B cell (primary cell): ENCODE results near the gene MYMK. TPM values are rescaled to one million over a fixed set of nuclear protein-coding genes. Genes with fewer than 3 reads are reported as not detected.

ENCODE experiments used
- ATAC-seq: fragments of 200-7000 bp; cut with Tn5 transposase; one replicate; pipeline ENCODE4 v1.10.0; 2021; ENCODE audit warnings: low read depth, mild to moderate bottlenecking, moderate number of reproducible peaks, moderate library complexity
- CTCF ChIA-PET: fragments of 350-600 bp; sonication (Branson Sonifier 250); formaldehyde crosslinking; loops from one replicate; lab custom pipeline; 2021; ENCODE audit warnings: antibody characterized with exemption, inconsistent platforms; lab: Charles Lee
- POLR2A ChIA-PET: fragments of 350-600 bp; sonication (Branson Sonifier 250); formaldehyde crosslinking; loops from one replicate; lab custom pipeline; 2021; ENCODE audit warnings: antibody characterized with exemption; lab: Charles Lee
- DNase-seq: peaks from one replicate; pipeline ENCODE4 v3.0.0; 2013
- H2AFZ ChIP-seq: 2 replicates; pipeline ENCODE4 v1.6.1; 2012; ENCODE audit warnings: mild to moderate bottlenecking, low read depth, low read length; ENCODE audit not compliant: insufficient read depth, poor library complexity, severe bottlenecking
- H3K27ac ChIP-seq, 2 donors: 1 replicate in 1 of 2; 2 replicates in 1 of 2; pipeline ENCODE4 v1.5.1; 2012 to 2013; ENCODE audit warnings: low read length in 2 of 2, mild to moderate bottlenecking in 2 of 2, moderate library complexity in 1 of 2
- H3K27me3 ChIP-seq, 4 experiments: fragments of 200-600 bp in 1 of 4; sonication (generic) in 1 of 4; replicated peaks in 1 of 4; 1 replicate in 2 of 4; 2 replicates in 2 of 4; pipeline versions ENCODE4 v1.6.1 to v1.7.0; 2013 to 2016; ENCODE audit warnings: low read length in 3 of 4, mild to moderate bottlenecking in 2 of 4, mixed read lengths in 1 of 4, moderate library complexity in 1 of 4; ENCODE audit not compliant: insufficient read depth in 4 of 4, control insufficient read depth in 3 of 4; ENCODE audit errors: control extremely low read depth in 1 of 4
- H3K36me3 ChIP-seq, 2 experiments: replicated peaks in 1 of 2; 1 replicate in 1 of 2; 2 replicates in 1 of 2; pipeline versions ENCODE4 v1.6.1 to v1.7.1; 2013; ENCODE audit warnings: low read length in 1 of 2; ENCODE audit not compliant: insufficient read depth in 2 of 2, control insufficient read depth in 1 of 2; ENCODE audit errors: control extremely low read depth in 1 of 2, extremely low read depth in 1 of 2
- H3K4me1 ChIP-seq, 2 donors: fragments of 200-600 bp in 1 of 2; sonication (generic) in 1 of 2; 1 replicate in 1 of 2; 2 replicates in 1 of 2; pipeline versions ENCODE4 v1.5.1 to v1.6.1; 2013 to 2017; ENCODE audit warnings: low read length in 2 of 2; ENCODE audit not compliant: control insufficient read depth in 2 of 2, insufficient read depth in 2 of 2
- H3K4me2 ChIP-seq: replicated peaks from 2 replicates; pipeline ENCODE3; 2012; ENCODE audit warnings: mild to moderate bottlenecking, low read depth, low read length; ENCODE audit not compliant: poor library complexity, severe bottlenecking
- H3K4me3 ChIP-seq, 5 experiments: fragments of 200-600 bp in 1 of 5; sonication (generic) in 1 of 5; 1 replicate in 3 of 5; 2 replicates in 2 of 5; pipeline versions ENCODE4 v1.5.1 to v1.7.0; 2011 to 2016; ENCODE audit warnings: low read length in 4 of 5, mild to moderate bottlenecking in 4 of 5, low read depth in 2 of 5, control low read depth in 1 of 5, moderate library complexity in 1 of 5; ENCODE audit not compliant: insufficient read depth in 1 of 5; ENCODE audit errors: control extremely low read depth in 1 of 5, extremely low read depth in 1 of 5
- H3K79me2 ChIP-seq: fragments of 200-600 bp; sonication (generic); one replicate; pipeline ENCODE4 v1.6.0; 2016; ENCODE audit warnings: low read length; ENCODE audit not compliant: control insufficient read depth, insufficient read depth
- H3K9ac ChIP-seq: fragments of 200-600 bp; sonication (generic); 2 replicates; pipeline ENCODE4 v1.6.1; 2017; ENCODE audit warnings: mild to moderate bottlenecking, low read length, moderate library complexity
- H3K9me3 ChIP-seq, 3 donors: one replicate each; pipeline versions ENCODE4 v1.6.1 to v1.7.1; 2013; ENCODE audit warnings: low read length in 2 of 3; ENCODE audit not compliant: control insufficient read depth in 2 of 3, insufficient read depth in 1 of 3; ENCODE audit errors: control extremely low read depth in 1 of 3
- H4K20me1 ChIP-seq: 2 replicates; pipeline ENCODE4 v1.6.0; 2012; ENCODE audit warnings: mild to moderate bottlenecking, low read length; ENCODE audit not compliant: insufficient read depth, control insufficient read depth, poor library complexity, severe bottlenecking
- H3K27ac Mint-ChIP-seq: one replicate; pipeline ENCODE4 v1.8.0; 2021; ENCODE audit warnings: mixed read lengths
- H3K27me3 Mint-ChIP-seq: one replicate; pipeline ENCODE4 v1.8.0; 2021; ENCODE audit warnings: mixed read lengths
- H3K4me1 Mint-ChIP-seq: one replicate; pipeline ENCODE4 v1.8.0; 2021; ENCODE audit warnings: mixed read lengths
- H3K4me3 Mint-ChIP-seq: one replicate; pipeline ENCODE4 v1.8.0; 2021; ENCODE audit warnings: mixed read lengths
- H3K9me3 Mint-ChIP-seq: one replicate; pipeline ENCODE4 v1.8.0; 2022; ENCODE audit warnings: mixed read lengths; ENCODE audit not compliant: insufficient read depth
- EZH2 ChIP-seq: IDR thresholded peaks from 2 replicates; pipeline ENCODE4 v1.6.1; 2012; ENCODE audit warnings: borderline replicate concordance, low read depth, mild to moderate bottlenecking, moderate library complexity, low read length; ENCODE audit not compliant: insufficient read depth, poor library complexity, severe bottlenecking
- WGBS: methylation state at CpG from one replicate; pipeline ENCODE4 v1.1.5; 2013; ENCODE audit warnings: missing lambda C conversion rate; ENCODE audit not compliant: insufficient coverage; 5-methylcytosine and 5-hydroxymethylcytosine counted together
- intact Hi-C: fragments of 100-400 bp; cut with micrococcal nuclease; formaldehyde crosslinking; loops from one replicate; pipeline ENCODE4 v1.10.0; 2022
- polyA plus RNA-seq: library from polyadenylated mRNA; depleted of rRNA; stranded (reverse); fragments of >200 nt; gene quantifications from 2 replicates; pipeline ENCODE4 v1.2.3, GENCODE V29; 2012
- total RNA-seq, 2 donors: library from RNA; stranded (reverse); fragments of 120-200 nt in 1 of 2; gene quantifications; 1 replicate in 1 of 2; 2 replicates in 1 of 2; pipeline versions ENCODE4 v1.2.3 to v1.2.4, GENCODE V29; 2013 to 2022
- TF ChIP-seq, protein P1 (sequence below): fragments of 200-600 bp; IDR thresholded peaks from one replicate; pipeline ENCODE4 v1.8.0; 2022; ENCODE audit warnings: antibody characterized with exemption, mild to moderate bottlenecking

Gene MYMK
- total and polyA plus RNA-seq, 2 donors (not counting 1 experiment from before 2014, with no cell fraction given), result not detected

DNA sequence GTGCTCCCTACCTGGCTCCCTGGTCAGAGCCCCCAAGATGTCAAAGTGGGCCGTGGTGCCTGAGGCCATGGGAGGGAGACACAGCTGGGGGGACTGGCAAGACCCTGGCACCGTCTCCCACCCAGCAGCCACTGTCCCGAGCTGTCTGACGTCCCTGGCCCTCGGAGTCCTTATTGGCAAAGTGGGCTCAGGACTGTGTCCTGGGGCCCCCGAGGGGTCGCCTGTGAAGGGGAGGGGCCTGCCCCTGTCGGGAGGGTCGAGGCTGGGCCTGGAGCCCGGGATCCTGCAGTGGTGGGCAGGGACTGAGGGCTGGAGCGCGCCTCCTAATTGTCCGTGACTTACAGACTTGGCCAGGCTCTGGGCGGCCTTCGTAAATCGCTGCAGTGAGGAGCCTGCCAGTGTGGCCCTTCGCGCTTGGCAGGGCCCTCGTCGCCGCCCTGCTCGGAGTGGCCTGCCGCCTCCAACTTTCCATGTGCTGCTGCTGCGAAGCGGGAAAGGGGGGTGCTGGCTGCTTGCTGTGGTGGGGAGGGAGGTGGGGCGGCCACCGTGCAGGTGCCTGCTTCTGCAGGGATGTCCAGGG is 13.7 kb downstream of the MYMK start:
- no peak overlapping the region for H3K27ac ChIP-seq
- Mint-ChIP-seq H3K27ac (no peak overlapping the region), H3K27me3 (peaks cover 14% of the 10 kb centered on the region), H3K9me3 (no peaks in the 10 kb centered on the region), H3K4me3 (no peak overlapping the region), H3K4me1 (no peaks in the 10 kb centered on the region)
- H3K79me2 ChIP-seq, result no peaks in the 10 kb centered on the region
- H3K36me3 ChIP-seq, result no peaks in the 10 kb centered on the region
- no peak overlapping the region for H2AFZ ChIP-seq
- no peak overlapping the region for H3K9ac ChIP-seq
- intact Hi-C loops, result no loop called here
- ChIA-PET CTCF (no interaction called here), POLR2A (no interaction called here)
- no peak for ATAC-seq
- H4K20me1 ChIP-seq, result no peaks in the 10 kb centered on the region
- 91% methylated on average over 26 of the region's 27 CpGs for WGBS
- DNase-seq, result no peak
- peaks cover 0 to 9% (median 1%) of the 10 kb centered on the region in 4 experiments for H3K27me3 ChIP-seq
- H3K9me3 ChIP-seq, result peaks cover 0 to 5% (median 0%) of the 10 kb centered on the region in 3 donors
- no peak overlapping the region for H3K4me3 ChIP-seq
- H3K4me1 ChIP-seq, result peaks cover 0 to 4% of the 10 kb centered on the region in 2 donors
- H3K4me2 ChIP-seq, result no peak overlapping the region
- no peak for TF ChIP-seq EZH2
- TF ChIP-seq, protein P1, sequence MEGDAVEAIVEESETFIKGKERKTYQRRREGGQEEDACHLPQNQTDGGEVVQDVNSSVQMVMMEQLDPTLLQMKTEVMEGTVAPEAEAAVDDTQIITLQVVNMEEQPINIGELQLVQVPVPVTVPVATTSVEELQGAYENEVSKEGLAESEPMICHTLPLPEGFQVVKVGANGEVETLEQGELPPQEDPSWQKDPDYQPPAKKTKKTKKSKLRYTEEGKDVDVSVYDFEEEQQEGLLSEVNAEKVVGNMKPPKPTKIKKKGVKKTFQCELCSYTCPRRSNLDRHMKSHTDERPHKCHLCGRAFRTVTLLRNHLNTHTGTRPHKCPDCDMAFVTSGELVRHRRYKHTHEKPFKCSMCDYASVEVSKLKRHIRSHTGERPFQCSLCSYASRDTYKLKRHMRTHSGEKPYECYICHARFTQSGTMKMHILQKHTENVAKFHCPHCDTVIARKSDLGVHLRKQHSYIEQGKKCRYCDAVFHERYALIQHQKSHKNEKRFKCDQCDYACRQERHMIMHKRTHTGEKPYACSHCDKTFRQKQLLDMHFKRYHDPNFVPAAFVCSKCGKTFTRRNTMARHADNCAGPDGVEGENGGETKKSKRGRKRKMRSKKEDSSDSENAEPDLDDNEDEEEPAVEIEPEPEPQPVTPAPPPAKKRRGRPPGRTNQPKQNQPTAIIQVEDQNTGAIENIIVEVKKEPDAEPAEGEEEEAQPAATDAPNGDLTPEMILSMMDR, result no peak

DNA sequence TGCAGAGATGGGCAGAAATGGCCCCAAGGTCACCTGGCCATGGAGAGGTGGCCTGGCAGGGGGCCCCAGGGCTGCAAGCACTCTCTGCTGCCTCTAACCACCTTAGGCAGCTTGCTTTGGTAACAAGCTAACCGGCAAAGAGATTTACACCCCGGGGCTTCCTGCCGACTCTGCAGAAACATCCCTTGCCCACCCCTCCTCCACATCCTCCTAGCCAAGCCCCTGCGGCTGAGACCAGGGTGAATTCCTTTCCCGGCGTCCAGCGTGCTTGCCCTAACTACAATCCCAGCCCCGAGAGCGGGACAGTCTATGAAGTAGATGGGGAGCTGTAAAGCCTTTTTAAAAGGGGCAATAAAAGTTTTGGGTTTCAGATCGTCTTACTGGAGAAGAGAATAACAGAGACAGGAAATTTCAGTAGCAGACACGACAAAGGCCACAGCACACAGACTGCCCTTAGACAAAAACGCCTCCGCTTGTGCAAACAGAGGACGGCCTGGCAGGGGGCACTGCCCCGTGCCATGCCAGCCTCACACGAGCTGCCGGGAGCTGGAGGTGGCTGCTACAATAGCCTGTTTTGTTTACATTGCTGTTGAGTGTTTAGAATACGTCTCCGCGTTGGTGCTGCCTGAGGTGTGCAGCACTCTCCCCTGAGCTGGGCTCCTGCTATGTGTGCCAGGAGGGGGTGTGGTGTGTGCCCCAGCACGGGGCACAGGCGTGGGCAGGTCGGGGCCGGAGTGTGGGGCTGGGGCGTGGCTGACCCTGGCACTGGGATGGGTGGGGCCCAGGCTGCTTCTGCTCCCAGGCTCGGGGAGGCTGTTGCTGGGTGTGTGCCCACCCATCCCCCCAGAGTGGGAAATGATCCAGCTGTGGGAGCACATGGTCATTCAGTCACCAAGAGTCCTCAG is 15.3 kb downstream of the MYMK start:
- H2AFZ ChIP-seq, result no peak overlapping the region
- intact Hi-C loops, result no loop called here
- H3K27ac Mint-ChIP-seq, result no peak overlapping the region

More for the DNA sequence above, 15.3 kb downstream of the MYMK start:
- Mint-ChIP-seq H3K9me3 (no peaks in the 10 kb centered on the region), H3K4me1 (no peaks in the 10 kb centered on the region), H3K27me3 (peaks cover 12% of the 10 kb centered on the region), H3K4me3 (no peak overlapping the region)
- 22% methylated on average over 20 of the region's 26 CpGs for WGBS
- Histone ChIP-seq H3K27ac (no peak overlapping the region), H3K27me3 (peaks cover 0 to 13% (median 1%) of the 10 kb centered on the region in 4 experiments), H3K4me2 (no peak overlapping the region), H3K79me2 (no peaks in the 10 kb centered on the region), H3K4me3 (no peak overlapping the region), H3K36me3 (no peaks in the 10 kb centered on the region), H4K20me1 (no peaks in the 10 kb centered on the region), H3K9ac (no peak overlapping the region), H3K4me1 (peaks cover 0 to 4% of the 10 kb centered on the region in 2 donors), H3K9me3 (peaks cover 0 to 5% (median 0%) of the 10 kb centered on the region in 3 donors)
- ChIA-PET POLR2A (no interaction called here), CTCF (no interaction called here)
- TF ChIP-seq, protein P1, result no peak
- TF ChIP-seq EZH2, result no peak
- no peak for DNase-seq
- no peak for ATAC-seq
